RKO (cell line): ENCODE results near the gene LYZ.

Experiments
- DNase-seq: peaks from one replicate; pipeline ENCODE4 v3.0.0-alpha.2; 2016; ENCODE audit warnings: low spot score

The LYZ gene

DNA sequence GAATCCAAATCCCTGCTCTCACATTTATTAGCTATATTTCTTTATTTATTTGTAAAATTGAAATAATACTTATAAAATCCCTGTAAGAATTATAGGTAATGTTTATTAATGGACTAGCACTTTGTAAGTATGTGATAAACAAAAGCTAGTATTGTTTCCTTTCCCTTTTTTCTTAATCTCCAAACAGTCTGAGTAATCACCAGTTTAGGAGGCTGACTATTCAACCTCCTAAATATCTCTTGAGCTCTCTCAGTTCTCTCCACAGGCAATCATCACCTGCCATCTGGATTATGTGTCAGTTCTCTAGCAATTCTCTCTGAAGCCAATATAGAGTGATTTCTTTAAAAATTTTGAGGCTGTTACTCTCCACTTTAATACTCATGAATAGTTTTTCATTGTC, 9.2 kb upstream of the LYZ start:
- DNase-seq: no peak

DNA sequence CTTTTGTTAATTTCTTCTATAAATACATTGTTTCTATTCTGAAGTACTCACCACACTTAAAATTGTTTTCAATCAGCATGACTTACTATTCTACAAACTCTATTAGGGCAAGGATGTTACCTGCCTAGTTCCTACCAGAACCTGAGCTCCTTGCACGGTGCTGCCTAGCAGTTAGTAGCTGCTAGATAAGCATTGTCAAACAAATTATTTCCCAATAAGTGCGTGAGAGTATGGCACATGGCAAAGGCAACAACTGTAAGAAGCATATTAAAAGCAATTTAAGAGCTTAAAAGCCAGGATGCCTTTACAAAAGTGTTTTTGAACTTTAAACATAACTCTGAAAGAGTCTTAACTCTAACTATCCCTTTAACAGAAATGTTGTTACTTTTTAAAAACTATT, 8.2 kb upstream of the LYZ start:
- no peak for DNase-seq

DNA sequence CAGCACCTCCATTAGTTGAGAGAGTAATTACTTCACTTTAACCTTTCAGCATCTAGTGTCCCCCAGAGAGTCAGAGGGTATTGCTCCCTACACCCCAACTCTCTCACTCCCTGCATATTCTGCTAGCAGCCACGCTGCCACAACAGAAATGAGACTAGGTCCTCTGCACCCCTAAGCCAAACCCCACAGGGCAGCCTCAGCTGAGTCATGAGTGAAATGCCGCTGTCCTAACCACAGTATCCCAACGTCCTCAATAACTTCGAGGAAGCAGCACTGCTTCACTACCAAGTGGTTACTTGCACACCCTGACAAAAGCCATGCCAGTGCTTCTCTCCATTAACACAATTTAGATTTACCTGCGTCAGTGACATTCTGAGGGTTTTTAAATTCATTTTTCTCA, 6.9 kb upstream of the LYZ start:
- DNase-seq: no peak

DNA sequence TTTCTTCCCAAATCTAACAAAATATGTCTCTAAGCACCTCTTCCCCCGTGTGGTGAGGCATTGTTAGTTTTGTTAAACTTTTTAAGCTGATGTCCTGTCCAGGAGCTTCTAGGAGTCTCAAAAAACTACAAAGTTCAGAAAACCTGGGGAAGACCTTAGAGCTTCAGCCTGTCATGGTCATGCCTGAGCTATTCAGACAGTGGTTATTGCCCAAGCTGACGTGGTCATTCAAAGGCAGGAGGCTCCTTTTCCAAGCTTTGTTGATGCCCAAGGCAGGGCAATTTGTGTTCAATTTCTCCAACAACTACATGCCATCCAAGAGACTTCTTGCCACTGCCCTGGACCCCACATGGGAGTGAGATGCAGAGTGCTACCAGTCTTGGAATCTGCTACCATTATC, 5.8 kb upstream of the LYZ start:
- DNase-seq: no peak

DNA sequence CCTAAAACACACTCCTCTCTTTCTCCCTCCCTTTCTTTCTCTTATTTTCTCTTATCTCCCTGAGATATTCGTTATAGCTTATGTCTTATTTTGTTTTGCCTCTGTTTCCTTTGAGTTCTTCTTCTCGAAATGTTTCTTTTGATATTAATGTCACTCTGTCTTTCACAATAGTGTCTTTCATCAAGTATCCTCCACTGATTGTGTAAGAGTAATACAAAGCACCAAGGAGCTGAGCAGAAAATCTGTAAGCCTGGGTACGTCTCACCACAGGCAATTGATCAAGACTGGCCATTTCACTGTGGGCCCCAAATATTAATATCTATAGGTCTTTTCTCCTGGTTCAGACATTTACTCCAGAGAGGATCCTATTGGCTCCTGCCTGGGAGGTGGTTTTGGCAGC, 4.8 kb upstream of the LYZ start:
- no peak for DNase-seq

DNA sequence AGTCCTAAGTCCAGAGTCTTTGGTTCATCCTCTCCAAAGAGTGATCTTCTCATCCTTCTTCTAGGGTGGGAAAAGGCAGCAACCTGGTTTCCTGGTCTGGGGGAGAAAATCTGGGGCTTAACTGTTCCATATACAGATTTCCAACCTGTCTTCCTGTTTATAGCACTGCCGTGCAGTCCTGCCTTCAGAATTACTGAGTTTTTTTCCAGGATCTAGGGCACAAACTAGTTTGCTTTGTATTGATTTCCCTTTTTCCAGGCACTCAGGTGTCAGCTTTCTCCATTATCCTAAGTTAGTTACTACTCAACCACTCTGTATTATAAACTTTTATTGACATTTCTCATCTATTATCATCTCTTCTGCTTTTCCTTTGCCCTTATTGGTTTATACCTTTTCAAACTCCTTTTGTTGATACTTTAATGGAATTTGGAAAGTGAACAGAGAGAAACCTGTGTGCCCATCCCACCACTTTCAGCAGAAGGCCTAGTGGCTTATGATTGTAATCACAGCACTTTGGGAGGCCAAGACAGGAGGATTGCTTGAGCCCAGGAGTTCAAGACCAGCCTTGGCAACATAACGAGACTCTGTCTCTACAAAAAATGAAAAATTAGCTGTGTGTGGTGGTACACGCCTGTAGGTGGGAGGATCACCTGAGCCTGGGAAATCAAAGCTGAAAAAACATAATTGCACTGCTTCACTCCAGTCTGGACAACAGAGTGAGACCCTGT, 4.1 kb upstream of the LYZ start:
- DNase-seq: no peak

DNA sequence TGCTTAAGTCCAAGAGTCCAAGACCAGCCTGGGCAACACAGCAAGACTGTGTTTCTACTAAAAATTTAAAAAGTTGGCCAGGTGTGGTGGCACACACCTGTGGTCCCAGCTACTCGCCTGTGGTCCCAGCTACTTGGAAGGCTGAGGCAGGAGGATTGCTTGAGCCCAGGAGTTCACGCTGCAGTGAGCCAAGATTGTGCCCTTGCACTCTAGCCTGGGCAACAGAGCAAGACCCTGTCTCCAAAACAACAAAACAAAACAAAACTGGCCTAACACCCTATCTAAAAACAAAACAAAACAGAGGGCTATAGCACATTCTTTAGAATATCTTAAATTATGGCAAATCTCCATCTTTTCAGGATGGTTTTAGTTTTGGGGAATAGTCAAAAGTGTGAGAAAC, 3.1 kb upstream of the LYZ start:
- DNase-seq: no peak

DNA sequence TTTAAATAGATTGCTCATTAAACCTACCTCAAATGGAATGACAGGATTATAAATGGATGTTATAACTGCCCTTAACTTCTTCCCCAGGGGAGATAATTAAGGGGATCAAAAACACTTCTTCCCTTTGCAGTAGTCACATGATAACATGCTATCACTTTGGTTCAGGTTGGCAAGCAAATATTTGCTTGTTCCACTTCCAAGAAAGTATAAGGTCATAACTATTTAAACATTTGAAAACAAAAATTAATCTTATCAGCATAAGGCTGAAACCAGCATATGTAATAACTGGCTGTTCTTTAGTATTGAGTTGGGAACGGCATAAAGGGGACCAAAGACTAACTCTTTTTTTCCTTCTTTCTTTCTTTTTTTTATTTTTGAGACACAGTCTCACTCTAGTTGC, 2.4 kb upstream of the LYZ start:
- no peak for DNase-seq

DNA sequence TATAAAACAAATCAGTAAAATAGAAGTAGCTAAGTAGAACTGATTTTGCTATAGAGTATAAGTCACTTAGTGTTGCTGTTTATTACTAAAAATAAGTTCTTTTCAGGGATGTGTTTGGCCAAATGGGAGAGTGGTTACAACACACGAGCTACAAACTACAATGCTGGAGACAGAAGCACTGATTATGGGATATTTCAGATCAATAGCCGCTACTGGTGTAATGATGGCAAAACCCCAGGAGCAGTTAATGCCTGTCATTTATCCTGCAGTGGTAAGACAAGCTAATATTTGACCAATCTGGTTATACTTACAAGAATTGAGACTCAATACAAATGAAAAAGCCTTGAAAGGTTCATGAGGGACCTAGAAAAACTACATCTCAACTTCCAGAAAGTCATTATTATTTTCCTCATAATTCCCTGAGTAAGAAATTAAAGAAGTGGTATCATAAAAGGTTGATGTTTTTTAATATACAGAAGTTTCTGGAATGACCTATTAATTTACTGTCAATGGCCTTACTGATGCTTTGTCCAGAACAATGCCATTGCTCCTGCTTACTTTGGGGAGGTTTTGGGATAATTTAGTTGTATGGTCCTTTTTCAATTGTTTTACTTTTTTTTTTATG, 1.9 kb downstream of the LYZ start:
- DNase-seq: no peak

DNA sequence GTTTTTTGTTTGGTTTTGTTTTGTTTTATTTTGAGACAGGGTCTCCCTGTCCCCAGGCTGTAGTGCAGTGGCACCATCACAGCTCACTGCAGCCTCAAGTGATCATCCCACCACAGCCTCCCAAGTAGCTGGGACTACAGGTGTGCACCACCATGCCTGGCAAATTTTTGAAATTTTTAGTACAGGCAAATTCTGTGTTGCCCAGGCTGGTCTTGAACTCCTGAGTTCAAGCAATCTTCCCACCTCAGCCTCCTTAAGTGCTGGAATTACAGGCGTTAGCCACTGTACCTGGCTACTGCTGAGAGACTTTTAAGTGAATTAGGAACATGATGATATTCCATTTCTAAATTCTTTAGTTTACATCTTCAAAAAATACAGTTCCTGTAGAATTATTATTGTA, 2.6 kb downstream of the LYZ start:
- no peak for DNase-seq

DNA sequence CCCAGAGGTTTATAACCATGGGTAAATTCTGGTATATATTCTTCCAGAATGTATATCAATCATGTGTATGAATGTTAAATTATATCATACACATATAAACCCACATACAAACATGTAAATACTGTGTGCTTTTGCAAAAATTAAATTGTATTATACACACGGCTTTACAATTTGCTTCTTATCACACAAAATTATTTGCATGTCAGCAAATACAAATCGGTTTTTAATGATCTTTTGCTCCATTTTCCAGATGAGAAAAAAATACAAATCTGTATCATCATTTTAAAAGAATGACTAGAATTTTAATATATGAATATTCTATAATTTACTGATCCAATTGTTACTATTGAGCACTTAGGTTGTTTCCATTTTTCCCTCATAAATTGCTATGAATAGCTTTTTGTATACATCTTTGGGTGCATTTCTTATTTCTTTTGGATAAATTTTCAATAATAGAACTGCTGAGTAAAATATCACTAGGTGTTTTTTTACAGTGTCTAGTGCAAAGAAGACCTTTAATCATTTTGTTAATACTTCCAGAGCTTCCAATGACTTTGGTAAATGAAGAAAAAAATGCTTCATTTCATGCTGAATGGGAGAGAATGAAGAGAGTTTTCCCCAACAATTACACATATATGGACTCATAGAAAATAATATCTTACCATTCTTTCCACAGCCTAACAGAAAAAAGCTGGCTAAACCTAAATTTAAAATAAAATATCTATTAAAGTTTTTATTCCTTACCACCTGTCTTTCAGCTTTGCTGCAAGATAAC, 3.5 kb downstream of the LYZ start:
- no peak for DNase-seq

DNA sequence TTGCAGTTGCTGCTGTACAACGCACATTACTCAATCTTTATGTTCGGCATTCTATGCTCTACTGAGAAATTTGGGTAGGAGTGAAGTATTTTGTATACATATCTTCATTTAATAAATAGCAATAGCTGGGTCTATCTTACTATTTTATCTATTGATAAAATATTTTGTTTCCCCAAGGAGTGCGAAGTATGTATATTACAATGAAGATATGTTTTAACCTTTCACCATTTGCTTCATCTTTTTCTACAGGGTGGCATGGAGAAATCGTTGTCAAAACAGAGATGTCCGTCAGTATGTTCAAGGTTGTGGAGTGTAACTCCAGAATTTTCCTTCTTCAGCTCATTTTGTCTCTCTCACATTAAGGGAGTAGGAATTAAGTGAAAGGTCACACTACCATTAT, 4.7 kb downstream of the LYZ start:
- no peak for DNase-seq

DNA sequence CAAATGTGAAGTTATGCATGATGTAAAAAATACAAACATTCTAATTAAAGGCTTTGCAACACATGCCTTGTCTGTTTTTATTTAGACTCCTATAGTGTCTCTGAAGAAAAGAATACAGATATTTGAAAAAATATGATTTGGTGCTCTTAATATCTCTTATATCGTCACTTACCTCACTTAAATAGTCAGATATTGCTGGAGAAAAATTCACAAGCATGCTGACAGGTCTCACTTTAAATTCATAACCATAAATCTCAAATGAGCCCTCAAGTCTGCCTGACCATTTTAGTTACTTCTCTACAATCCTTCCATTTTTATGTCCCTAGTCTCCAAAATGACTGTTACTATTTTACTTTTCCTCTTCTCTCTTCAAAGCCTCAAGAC, 6.0 kb downstream of the LYZ start:
- DNase-seq: no peak

DNA sequence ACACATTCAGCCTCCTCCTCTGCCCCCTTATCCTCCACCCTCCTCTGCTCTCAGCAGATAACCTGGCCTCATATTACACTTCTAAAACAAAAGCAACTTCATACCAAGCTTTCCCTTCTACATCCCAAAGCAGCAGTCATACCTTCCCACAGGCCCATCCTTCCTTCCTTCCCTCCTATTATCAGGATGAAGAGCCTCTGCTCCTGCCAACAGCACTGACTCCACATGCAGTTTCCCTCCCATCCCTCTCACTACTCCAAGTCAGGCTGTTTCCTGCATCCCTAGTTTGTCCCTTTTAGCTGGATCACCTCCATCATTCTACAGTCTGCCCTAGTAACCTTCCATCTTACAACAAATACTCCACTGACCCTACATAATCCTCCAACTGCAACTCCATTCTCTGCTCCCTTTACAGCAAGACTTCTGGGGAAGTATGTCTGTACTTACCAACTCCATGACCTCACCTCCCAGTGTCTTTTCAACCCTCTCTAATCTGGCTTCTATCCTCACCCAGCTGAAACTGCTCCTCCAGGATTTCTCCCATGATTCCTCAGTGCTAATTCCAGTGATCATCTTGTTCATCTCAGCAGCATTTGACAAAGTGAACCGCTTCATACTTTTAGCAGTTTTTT, 6.5 kb downstream of the LYZ start:
- DNase-seq: no peak

DNA sequence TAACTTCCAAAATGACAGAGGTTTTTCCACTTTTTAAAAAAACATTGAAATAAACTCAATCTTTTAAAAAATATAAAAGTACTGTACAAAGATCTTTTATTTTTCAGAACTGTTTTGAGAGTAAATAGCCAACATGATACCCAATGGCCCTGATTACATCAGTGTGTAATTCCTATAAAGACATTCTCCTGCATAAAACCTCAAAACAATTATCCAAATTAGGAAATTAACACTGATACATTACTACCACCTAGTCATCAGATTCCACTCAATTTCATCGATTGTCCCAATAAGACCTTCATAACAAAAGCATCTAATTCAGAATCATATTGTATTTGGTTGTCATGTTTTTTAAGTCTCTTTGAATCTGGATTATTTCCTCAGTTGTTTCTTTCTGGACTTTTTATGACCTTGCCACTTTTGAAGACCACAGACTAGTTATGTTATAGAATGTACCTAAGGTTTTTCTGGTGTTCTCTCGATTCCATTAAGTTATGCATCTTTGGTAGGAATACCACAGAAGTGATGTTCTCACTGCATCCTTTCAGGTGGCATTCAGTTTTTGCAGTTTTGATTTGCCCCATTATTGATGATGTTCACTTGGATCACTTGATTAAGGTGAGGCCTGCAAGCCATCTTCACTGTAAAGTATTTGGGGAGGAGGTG, 7.3 kb downstream of the LYZ start:
- no peak for DNase-seq

DNA sequence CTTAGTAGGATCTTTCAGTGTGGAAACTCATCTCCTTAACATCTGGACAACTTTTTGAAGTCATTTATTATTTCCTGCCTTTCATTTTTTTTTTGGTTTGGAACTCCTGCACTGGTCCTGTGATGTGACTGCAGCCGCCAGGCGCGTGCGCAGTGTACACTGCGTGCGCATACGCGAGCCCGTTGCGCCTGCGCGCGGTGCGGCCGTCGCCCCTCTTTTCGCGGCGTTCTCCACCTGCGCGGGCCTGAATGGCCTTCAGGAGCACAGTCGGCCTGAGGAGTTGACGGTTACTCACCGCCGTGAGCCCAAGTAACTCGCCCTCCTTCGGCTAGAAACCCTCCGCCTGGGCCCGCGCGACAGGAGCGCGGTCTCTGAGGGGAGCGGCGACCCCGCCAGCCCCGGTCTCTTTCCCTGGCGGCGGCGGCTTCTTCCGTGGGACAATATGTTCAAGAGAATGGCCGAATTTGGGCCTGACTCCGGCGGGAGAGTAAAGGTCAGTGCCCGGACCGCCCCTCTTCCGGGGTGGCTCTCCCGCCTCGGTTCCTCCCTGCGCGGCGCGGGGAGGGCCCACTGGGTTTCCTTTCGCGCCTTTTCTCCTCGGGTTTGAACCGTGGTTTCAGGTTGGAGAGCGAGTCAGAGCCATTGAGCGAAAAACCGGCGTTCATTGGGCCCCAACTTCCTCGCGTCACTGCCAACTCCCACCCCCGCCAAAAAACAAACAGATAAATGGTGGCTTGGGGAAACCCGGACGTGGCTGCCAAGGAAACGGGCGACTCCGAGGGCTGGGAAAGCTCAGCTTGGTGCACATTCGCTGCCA, 11.6 kb downstream of the LYZ start, which contains the start of gene YEATS4:
Gene YEATS4 (plus strand): TSS at position 213 of the 817 bp plus-strand sequence. CDS start 230 bp downstream, at position 443.
- peak; percentile 99 for DNase-seq

DNA sequence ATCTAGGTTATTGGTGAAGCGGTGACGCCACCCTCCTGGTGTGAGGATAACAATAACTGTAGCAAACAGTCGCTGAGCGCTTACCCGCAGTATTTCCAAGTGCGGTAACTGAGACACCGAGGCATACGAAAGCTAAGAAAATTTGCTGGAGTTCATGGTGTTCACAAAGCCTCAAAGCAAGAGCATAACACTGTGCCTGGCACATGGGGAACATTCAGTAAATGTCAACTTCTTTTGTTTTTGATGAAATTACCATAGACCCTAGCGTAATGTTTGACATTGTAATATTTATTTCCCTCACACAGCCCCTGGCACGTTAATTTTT, 12.1 kb downstream of the LYZ start:
- DNase-seq: no peak

DNA sequence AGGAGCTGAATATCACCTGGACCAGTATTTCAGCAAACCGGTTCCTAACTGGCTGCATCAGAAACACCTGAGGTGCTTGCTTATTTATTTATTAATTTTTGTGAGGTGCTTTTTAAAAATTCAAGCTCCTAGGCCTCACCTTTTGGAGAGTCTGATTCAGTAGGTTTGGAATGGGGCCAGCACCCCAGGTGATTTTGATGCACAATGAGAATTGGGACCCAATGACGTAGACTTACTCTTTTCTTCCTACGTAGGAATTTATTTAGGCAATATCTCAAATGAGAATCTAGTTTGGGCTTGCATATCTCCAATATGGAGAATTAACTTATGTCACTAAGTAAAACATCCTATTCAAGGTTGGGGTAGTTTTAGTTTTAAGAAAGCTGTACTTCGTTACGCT, 18.6 kb downstream of the LYZ start:
- no peak for DNase-seq

DNA sequence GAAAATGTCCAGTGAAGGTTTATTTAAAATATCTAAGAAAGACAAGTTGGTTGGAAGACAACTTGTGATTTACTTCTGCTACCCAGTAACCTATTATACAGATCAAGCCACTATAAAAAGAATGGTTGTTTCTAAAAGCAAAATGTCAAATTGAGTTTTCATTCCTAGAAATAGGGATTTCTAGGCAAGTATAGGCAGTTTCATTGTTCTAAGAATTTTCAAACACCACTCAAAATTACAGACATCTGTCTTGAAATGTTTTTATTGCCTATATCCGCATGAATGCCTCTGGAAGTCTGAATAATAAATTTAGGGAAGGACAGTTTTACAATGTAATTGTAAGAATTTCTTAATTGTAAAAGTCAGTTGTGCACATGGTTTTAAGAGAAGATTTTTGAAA, 20.0 kb downstream of the LYZ start:
- DNase-seq: no peak

DNA sequence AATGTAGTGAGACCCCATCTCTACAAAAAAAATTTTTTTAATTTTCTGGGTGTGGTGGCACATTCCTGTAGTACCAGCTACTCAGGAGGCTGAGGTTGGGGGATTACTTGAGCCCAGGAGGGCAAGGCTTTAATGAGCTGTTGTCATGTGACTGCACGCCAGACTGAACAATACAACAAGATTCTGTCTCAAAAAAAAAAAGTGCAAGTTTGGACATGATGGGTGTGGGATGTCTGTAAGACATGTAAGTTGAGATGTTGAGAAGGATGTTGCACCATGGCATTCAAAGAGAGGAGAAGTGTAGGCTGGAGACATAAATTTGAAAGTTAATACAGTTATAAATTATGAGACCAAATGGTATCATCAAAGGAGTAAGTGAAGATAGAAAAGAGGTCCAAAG, 34.9 kb downstream of the LYZ start:
- no peak for DNase-seq

DNA sequence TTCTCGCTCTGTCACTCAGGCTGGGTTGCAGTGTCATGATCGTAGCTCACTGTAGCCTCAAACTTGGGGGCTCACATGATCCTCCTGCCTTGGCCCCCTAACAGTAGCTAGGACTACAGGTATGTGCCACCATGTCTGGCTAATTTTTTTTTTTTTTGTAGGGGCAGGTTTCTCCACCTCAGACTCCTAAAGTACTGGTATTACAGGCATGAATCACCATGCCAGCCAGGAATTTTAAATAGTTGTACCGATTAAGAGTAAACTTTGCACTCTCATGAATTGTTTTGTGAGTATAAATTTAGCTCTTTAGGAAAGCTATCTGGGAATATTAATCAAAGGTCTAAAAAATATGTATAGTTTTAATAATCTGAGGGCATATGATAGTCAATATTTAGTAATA, 36.9 kb downstream of the LYZ start:
- DNase-seq: no peak

DNA sequence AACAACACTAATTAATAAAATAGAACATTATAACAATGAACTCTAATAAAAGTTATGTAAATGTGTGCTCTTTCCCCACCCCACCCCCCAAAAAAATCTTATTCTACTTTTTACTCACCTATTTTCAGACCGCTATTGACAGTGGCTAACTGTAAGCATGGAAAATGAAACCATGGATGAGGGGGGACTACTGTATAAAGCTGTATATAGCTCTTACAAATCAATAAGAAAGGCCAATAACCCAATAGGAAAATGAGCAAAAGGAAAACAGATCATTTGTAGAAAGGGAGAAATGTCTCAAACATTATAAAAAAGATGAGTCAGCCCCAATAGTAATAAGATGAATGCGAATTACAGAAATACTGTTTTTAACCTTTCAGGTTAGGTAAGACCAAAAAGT, 38.7 kb downstream of the LYZ start:
- DNase-seq: no peak
